GM21529 (cell line): ENCODE measurements around the gene INAVA.
"Not testable (repeated sequence)": the region's sequence is repeated elsewhere in the genome, so short reads cannot be mapped to it uniquely, and the experiment has no call there.

Experiments
- ATAC-seq: cut with Tn5 transposase; IDR thresholded peaks from one replicate; pipeline ENCODE4 v1.9.1; 2021; ENCODE audit not compliant: unreplicated experiment

Gene INAVA

DNA sequence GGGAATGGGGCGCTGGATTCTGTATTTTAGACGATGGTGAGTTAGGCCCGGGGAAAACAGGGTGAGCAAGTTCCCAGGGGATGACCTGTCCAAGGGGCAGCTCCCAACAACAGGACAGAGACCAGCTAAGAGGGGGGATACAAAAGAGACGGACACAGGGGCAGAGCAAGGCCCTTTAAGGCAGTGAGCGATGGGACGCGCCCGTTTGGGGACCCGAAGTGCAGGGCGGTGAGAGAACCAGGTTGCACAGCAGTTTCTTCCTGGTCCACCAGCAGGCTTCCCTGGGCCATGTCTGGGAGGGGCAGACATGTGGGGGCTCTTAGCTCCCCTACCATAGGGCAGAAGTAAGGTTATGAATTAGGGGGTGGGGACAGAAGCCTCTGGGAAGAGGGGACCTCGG lies 22.0 kb downstream of the INAVA start:
- ATAC-seq: no peak

DNA sequence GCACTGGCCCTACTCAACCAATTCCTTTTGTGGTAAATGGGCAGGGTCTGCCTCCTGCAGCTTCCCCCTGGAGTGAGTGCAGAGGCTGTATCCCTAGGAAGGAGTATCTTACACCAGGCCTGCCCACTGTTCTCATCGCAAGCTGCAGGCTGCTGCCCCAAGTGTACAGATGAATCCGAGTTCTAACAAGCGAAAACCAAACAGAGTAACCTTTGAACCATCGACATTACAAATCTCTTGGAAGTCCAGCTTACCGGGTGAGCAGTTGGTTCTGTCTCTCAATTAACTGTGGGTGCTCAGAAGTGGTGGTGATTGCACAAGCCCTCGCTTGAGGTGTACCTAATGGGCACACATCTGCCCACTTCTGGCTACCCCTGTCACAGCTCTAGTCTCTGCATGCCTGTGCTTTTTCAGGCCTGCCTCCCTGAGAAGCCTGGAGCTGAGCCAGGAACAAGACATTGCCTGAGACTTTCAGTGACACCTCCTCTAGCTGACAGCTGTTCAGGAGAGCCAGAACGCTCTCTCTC lies 22.7 kb downstream of the INAVA start:
- ATAC-seq: no peak

DNA sequence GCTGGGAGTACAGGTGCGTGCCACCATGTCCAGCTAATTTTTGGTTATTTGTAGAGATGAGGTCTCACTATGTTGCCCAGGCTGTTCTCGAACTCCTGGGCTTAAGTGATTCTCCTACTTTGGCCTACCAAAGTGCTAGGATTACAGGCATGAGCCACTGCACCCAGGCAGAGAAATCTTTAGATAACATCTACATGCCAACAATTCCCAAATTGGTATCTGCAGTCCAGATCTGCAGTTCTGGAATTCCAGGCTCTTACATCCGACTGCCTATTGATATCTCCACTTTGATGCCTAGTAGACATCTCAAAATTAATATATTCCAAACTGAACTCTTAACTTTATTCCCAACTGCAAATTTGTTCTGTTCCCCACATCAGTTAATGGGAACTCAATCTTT lies 23.3 kb downstream of the INAVA start:
- ATAC-seq: no peak

DNA sequence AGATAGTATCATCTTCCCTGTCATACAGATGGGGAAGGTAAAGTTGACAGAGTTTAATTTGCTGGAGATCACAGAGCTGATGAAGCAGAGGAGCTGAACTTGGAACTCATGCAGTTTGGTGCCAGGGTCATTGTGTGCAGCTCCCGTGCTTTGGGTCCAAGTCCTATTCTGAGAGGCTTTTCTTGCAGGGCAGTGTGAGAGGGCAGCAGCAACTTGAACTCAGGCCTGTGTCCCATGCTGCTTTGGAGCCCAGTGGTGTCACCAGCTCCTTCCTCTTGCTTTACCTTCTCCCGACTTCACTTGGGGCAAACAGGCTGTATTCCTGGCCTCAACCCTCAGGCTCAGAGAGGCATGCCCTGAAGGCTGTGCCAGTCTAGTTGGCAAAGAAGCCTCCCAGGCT lies 24.7 kb downstream of the INAVA start:
- ATAC-seq: no peak

DNA sequence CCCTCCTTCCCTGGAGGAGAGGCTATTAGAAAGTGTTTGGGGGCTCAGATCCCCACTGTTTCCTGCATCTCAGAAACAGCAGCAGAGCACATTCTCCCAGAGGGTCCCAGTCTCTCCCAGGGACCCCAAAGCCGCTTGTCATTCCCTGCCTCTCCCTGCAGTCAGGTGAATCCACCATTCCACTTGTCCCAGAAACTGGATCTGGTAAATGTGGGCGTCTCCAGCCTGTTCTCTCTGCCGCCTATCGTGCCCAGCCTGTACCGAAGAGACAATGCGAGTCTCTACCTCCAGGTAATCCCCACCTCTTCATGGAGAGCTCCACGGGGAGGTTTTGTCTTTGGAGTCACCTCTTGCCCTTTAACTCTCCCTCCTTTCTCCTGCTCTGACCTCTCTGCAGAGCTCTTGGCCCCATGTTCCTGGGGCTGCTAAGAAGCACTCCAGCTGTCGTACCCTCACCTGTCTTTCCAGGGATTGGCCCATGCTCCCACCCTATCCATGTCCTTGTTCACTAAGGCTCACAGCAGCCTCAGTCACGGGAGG lies 26.9 kb downstream of the INAVA start:
- ATAC-seq: no peak

DNA sequence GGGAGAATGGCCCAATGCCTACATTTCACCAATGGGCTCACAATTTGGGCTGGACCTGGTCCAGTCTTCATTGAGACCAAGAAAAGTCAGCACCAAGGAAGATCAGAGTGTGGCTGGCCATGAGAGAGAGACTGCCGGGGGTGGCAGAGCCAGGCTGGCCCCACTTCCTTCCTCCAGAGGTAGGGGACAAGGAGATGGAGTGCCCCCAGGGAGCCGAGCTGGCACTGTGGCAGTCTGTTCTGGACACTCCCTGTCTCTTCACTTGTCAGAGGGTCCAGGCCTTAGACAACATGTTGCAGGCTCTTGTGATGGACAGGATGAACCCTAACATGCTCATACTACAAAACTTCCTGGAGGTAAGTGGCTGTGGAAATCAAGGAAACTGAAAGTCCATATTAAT lies 27.7 kb downstream of the INAVA start:
- ATAC-seq: no peak

DNA sequence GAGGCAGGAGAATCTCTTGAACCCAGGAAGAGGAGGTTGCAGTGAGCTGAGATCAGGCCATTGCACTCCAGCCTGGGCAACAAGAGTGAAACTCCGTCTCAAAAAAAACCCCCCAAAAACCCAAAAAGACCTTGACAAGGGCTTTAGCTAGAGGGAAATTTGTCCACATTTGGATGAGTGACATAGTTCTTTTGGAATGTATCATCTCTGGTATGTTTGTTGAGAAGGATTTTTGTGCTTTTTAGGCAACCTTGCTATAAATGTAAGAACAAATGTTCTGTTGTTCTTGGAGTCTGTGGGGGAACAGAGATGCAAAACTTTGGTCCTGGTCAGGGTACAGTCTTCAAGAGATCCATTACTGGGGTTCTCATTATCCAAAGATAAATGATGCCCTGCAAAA lies 28.9 kb downstream of the INAVA start:
- ATAC-seq: no peak

DNA sequence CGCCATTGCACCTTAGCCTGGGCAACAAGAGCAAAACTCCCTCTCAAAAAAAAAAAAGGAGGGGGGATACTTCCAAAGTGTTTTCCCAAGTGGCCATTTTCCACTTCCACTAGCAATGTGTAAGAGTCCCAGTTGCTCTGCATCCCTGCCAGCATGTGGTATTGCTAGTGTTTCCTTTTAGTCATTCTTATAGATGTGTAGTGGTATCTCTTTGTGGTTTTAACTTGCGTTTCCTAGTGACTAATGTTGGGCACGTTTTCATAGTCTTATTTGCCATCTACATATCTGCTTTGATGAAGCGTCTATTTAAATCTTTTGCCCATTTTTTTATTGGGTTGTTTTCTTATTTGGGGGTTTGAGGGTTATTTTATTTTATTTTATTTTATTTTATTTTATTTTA lies 31.1 kb downstream of the INAVA start:
- ATAC-seq: no peak

DNA sequence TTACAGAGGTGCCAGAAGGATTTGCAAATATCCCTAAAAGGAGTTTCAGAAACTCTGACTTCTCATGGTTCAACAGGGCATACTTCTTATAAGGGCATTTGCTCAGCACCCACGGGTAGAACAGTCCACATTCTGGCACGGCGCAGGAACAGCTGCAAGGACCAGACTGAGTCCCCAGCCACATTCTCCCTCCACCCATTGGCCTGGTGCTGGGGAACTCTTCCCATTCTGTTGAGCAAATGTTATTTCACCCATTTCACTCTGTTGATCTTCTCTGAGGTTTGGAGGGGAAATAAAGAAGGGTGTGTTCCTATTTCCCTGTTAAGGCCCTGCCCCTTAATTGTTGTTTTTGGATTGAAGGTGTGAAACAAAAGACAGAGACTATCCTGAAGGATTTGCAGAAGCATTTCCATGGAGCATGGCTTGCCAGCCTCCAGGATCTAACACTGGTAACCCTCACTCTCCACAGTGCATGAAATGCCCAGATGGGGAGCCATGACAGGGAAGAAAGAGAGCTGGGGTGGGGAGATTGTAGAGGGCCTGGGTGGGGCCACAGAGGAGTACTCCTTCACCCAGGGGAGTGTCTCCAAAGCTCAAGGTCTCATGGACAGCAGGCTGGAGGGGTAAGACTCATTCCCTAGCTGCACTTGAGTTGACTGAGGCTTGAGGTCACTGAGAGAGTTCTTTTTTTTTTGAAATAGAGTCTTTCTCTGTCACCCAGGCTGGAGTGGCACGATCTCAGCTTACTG lies 35.0 kb downstream of the INAVA start:
- ATAC-seq: no peak

DNA sequence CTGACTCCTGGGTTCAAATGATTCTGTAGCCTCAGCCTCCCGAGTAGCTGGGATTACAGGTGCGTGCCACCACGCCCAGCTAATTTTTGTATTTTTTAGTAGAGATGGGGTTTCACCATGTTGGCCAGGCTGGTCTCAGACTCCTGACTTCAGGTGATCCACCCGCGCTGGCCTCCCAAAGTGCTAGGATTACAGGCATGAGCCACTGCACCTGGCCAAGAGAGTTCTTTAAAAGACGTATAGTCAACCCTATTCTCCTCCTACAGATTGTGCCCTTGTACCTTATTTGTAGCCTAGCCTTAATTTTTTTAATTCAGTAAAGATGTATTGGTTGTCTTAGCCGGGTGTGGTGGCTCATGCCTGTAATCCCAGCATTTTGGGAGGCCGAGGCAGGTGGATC lies 35.6 kb downstream of the INAVA start:
- ATAC-seq: not testable (repeated sequence)

DNA sequence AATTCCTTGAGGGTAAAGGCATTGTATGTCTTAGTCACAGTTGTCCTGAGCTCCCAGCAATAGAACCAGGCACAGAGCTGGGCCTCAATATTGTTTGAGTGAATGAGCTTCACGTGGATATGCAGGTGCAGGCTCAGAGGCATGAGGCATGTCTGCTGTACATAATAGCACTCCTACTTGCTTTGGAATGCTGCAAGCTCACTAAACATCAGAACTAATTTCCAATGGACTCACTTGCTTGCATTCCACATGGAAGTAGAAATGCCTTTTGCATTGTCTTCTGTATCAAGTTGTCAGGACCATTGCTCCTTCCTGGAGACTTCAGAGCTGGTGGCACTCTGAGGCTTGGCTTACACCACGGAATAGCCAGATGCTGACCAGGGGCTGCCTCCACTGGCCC lies 37.1 kb downstream of the INAVA start:
- no peak for ATAC-seq

DNA sequence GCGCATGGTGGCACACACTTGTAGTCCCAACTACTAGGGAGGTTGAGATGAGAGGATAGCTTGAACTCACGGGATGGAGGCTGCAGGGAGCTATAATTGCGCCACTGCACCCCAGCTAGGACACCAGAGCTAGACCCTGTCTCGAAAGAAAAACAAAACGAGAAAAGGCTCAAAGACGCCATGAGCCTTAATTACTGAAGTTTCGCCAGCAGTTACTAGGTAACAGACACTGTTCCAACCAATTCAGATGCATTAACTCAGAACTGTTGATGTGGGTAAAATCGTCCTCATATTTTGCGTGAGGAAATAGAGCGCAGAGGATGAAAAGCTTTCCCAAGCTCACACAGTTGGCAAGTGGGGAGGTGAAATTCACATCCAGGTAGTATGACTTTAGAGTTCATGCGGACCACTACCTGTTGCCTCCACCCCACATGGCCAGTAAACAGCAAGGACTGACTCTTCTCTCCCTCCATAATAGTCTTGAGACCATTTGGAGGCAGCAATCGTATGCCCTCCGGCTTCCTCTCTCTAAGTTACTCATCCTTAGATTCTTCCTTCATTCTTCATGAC lies 40.1 kb downstream of the INAVA start:
- ATAC-seq: no peak

DNA sequence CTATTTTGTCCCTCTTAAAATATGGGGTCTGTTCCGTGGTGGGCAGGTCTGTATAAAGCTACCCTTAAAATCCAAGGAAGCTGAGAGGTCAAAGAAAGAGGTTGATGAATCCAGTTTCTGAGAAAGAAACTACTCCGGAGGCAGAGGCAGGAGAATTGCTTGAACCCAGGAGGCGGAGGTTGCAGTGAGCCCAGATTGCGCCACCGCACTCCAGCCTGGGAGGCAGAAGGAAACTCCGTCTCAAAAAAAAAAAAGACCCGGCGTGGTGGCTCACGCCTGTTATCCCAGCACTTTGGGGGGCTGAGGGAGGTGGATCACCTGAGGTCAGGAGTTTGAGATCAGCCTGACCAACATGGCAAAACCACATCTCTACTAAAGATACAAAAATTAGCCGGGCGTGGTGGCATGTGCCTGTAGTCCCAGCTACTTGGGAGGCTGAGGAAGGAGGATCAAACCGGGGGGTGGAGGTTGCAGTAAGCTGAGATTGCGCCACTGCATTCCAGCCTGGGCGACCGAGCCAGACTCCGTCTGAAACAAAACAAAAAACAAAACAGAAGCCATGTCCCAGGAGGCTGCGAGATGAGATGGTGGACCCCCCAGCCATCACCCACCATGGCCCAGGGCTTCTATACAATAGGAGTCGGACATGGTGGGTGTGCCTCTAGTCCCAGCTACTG lies 40.7 kb downstream of the INAVA start:
- not testable (repeated sequence) for ATAC-seq

DNA sequence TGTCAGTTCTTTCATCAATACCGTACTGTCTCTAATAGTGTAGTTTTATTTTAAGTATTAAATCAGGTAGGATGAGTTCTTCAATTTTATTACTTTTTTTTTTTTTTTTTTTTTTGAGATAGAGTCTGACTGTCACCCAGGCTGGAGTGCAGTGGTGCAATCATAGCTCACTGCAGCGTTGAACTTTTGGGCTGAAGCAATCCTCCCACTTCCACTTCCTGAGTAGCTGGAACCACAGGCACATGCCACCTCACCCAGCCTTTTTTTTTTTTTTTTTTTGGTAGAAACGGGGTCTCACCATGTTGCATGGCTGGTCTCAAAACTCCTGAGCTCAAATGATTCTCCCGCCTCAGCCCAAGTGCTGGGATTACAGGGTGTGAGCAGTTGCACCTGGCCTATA lies 44.3 kb downstream of the INAVA start:
- ATAC-seq: no peak

DNA sequence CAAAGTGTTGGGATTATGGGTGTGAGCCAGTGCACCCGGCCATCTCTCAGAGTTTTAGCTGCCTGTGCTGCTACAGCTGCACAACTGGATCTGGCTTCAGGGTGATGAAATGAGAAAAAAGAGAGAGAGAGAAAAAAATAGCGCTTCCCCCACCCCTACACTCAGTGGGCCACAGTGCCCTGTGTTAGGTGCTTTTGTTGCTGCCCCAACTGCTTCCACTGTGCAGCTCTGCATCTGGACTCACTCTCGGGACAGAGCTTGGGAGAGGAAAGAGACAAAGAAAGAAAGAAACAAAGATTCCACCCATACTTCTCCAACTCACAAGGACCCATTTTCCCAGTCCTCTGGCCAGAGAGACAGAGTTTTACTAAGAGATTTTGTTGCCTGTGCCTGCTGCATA lies 50.4 kb downstream of the INAVA start:
- ATAC-seq: no peak

DNA sequence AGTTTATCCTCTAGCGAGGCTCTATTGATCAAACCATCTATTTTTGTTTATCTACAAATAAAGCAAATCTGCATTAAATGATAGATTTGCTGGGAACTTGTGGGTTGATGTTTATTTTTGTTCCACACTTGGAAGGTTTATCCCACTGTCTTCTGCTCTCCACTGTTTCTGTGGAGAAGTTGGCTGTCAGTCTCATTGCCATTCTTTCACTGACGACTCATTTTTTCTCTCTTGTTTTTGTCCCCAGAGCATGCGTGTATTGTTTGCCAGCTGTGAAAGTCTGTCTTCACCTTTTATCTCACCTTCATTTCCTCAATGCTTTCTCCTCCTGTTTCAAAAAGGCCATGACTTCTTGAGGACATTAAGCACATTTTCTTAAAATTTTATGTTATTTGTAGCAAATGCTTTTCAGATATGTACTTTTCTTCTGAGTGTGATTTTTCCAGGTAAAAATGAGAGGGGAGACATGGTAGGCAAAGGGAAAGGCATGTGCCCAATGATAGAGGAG lies 52.4 kb downstream of the INAVA start:
- ATAC-seq: no peak

DNA sequence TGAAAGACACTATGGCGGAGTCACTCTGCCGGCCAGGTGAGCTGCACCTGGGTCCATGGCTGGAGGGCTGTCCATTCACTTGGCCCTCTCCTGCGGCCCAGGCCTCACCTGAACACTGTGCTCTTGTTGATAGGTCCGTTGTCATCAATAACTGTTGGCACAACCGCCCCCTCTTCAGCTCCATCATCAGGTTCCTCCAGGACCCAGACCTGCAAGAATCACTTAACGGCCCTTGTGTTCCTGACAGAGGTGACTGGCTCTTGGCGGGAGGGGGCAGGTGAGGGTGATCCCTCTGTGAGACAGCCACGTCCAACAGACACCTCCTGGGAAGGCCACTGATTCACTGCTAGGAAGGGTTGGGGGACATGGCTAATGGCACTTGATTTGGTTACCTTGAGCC lies 54.9 kb downstream of the INAVA start:
- no peak for ATAC-seq

DNA sequence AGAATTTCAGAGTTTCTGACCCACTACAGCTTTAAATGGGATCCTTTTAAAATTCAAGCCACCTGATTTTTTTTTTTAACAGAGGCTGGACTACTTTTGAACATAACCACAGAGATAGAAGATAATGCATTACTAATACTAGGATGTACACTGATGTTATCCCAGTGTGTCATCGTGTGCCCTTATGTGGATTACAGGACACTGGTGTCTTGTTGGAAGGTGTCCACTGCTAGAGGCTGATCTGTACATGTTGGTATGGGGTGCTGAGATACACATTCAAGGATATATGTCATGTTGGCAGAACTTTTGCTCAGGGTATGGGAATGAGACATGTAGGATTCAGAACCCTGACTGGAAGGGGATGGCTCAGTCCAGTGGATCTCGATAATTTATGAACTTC lies 56.3 kb downstream of the INAVA start:
- no peak for ATAC-seq

DNA sequence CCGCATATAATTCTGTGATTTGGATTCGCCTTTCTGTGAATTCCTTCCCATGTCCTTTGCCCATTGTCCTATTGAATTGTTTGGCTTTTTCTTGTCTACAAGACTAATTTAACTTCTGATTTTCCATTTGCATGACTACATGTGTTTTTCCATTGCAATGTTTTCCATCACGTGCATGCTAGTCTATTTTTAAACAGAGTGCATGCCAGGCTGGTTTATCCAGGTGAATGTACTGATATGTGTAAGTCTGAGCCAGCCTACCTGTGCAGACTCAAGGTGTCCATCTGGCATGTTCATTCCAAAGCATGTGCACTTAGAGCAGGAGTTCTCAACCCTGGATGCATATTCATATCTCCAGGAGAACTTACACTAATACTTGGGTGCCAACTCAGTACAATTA lies 59.7 kb downstream of the INAVA start:
- no peak for ATAC-seq

DNA sequence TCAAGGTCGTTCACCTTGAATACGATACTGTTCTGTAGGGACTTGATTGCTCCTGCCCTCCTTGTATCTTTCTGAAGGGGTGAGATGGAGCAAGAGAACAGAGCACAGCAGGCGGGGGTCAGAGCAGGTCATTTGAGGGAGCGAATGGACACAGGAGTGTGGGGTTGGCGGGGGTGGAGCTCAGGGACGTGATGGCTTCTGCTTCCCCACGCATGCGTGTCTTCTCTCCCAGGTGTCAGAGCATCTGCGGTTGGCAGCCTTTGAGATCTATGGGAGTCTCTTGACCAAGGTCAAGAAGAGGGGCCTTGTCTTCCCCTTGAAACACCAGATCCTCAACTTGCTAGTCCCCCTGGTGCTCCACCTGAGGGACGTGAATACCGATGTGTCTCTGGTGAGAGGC lies 63.9 kb downstream of the INAVA start:
- ATAC-seq: no peak

DNA sequence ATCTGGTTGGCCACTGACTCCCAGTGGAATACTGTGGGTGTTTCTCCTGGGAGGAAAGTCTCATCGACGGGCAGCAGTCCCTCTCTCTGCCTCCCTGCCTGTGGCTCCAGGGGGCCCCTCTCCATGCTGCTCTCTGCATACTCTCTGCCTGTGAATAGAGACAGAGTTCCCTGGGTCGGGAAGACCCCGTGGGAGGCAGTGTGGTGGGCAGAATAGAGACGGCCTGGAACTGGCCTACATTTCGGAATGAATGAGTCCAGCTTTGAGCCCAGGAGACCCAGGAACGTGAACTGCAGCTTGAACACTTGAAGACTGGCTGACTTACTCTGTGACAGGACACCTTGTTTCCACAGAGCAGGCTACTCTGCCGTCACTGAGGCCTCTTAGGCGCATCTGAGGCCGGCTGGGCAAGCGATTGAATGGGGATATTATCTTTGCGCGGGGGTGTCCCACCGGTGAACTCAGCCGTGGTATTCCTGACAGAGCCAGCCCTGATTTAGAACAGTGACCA lies 64.8 kb downstream of the INAVA start:
- no peak for ATAC-seq
